Large intestine (tissue), 12 donors: ENCODE data around the gene SH3TC1. TPM values are rescaled to one million over a fixed set of nuclear protein-coding genes. Genes with fewer than 3 reads are reported as not detected.
A peak's percentile ranks its signal among the peaks of the same experiment; 100 is the strongest.

ENCODE experiments used
- DNase-seq, 2 donors: peaks; one replicate each; pipeline versions ENCODE4 v3.0.0 to v3.0.0-alpha.2; 2013
- H3K27ac ChIP-seq: one replicate; pipeline ENCODE4 v1.5.1; 2013; ENCODE audit warnings: low read length
- H3K27me3 ChIP-seq: 2 replicates; pipeline ENCODE4 v1.6.1; 2013; ENCODE audit warnings: low read length; ENCODE audit not compliant: control insufficient read depth, insufficient read depth
- H3K36me3 ChIP-seq: 2 replicates; pipeline ENCODE4 v1.6.1; 2013; ENCODE audit warnings: low read length; ENCODE audit not compliant: control insufficient read depth, insufficient read depth
- H3K4me1 ChIP-seq: one replicate; pipeline ENCODE4 v1.6.1; 2013; ENCODE audit warnings: low read length; ENCODE audit not compliant: control insufficient read depth, insufficient read depth
- H3K4me3 ChIP-seq: one replicate; pipeline ENCODE4 v1.5.1; 2013; ENCODE audit warnings: low read length
- H3K9me3 ChIP-seq: one replicate; pipeline ENCODE4 v1.6.1; 2013; ENCODE audit warnings: mild to moderate bottlenecking, low read depth, low read length, moderate library complexity; ENCODE audit not compliant: control insufficient read depth
- WGBS: methylation state at CpG from one replicate; pipeline ENCODE4 v1.1.5; 2013; ENCODE audit warnings: low lambda C conversion rate; ENCODE audit not compliant: insufficient coverage; 5-methylcytosine and 5-hydroxymethylcytosine counted together
- long read RNA-seq, 11 donors: transcript quantifications; one replicate each; lab custom pipeline, GENCODE V29; 2026
- polyA plus RNA-seq: library from polyadenylated mRNA; unstranded; fragments of 120-200 nt; gene quantifications from one replicate; pipeline ENCODE4 v1.2.1, GENCODE V29; 2013

SH3TC1 gene
- 21.1 TPM for polyA plus RNA-seq
- long read RNA-seq, donor 1, full-length matches to known transcripts: 1 of 1 reads
- long read RNA-seq, donor 1, partial matches to known transcripts: 0 of 1 reads
- long read RNA-seq, donor 1, other reads (novel, unspliced or antisense): 0 of 1 reads
- long read RNA-seq, donor 2: 0 reads
- long read RNA-seq, donor 3: 0 reads
- long read RNA-seq, donor 4: 0 reads
- long read RNA-seq, donor 5, partial matches to known transcripts: 0 of 1 reads
- long read RNA-seq, donor 5, other reads (novel, unspliced or antisense): 0 of 1 reads
- long read RNA-seq, donor 6: 0 reads
- long read RNA-seq, donor 7, partial matches to known transcripts: 0 of 1 reads
- long read RNA-seq, donor 7, other reads (novel, unspliced or antisense): 0 of 1 reads
- long read RNA-seq, donor 8, full-length matches to known transcripts: 2 of 2 reads
- long read RNA-seq, donor 8, partial matches to known transcripts: 0 of 2 reads
- long read RNA-seq, donor 8, other reads (novel, unspliced or antisense): 0 of 2 reads
- long read RNA-seq, donor 9: 0 reads
- long read RNA-seq, donor 10, full-length matches to known transcripts: 1 of 1 reads
- long read RNA-seq, donor 10, partial matches to known transcripts: 0 of 1 reads
- long read RNA-seq, donor 10, other reads (novel, unspliced or antisense): 0 of 1 reads
- long read RNA-seq, donor 11, full-length matches to known transcripts: 1 of 1 reads
- long read RNA-seq, donor 11, partial matches to known transcripts: 0 of 1 reads
- long read RNA-seq, donor 11, other reads (novel, unspliced or antisense): 0 of 1 reads

GRCh38 chr4:8198906-8199593, at the start of gene SH3TC1:
TSS of gene SH3TC1 (plus strand) at chr4:8199290. CDS start at chr4:8205195, 5,905 bp downstream.
- peak; percentile 94 to 96 for DNase-seq
- H3K4me3 ChIP-seq: peak within 1 kb of the TSS; percentile 55
- H3K27me3 ChIP-seq: no peaks in the 10 kb centered on the region
- H3K4me1 ChIP-seq: peaks cover 50% of the 10 kb centered on the region
- H3K27ac ChIP-seq: peak within 1 kb of the TSS; percentile 93
- H3K36me3 ChIP-seq: no peaks in the 10 kb centered on the region
- H3K9me3 ChIP-seq: peaks cover 3% of the 10 kb centered on the region
- no CpG with 5 or more reads among the region's 32 CpGs for WGBS

- WGBS: no CpG with 5 or more reads among the region's 7 CpGs
- DNase-seq: no peak
- no peaks in the 10 kb centered on the region for H3K9me3 ChIP-seq
- H3K27me3 ChIP-seq: peaks cover 26% of the 10 kb centered on the region
- no peak overlapping the region for H3K27ac ChIP-seq
- H3K4me1 ChIP-seq: no peaks in the 10 kb centered on the region
- H3K36me3 ChIP-seq: no peaks in the 10 kb centered on the region
- H3K4me3 ChIP-seq: no peak overlapping the region
Observed at GRCh38 chr4:8149664-8150063, 49.4 kb upstream of the SH3TC1 start.

GRCh38 chr4:8150152-8151090, 48.7 kb upstream of the SH3TC1 start:
- Histone ChIP-seq H3K36me3 (no peaks in the 10 kb centered on the region), H3K4me3 (no peak overlapping the region), H3K27ac (no peak overlapping the region), H3K27me3 (peaks cover 24% of the 10 kb centered on the region), H3K9me3 (no peaks in the 10 kb centered on the region), H3K4me1 (no peaks in the 10 kb centered on the region)
- no CpG with 5 or more reads among the region's 29 CpGs for WGBS
- DNase-seq: no peak

- Histone ChIP-seq H3K4me1 (no peaks in the 10 kb centered on the region), H3K9me3 (no peaks in the 10 kb centered on the region), H3K36me3 (no peaks in the 10 kb centered on the region), H3K4me3 (no peak overlapping the region), H3K27ac (no peak overlapping the region), H3K27me3 (peaks cover 20% of the 10 kb centered on the region)
- no CpG with 5 or more reads among the region's 15 CpGs for WGBS
- no peak for DNase-seq
Observed at GRCh38 chr4:8151165-8151650, 47.9 kb upstream of the SH3TC1 start.

- no peaks in the 10 kb centered on the region for H3K36me3 ChIP-seq
- no peaks in the 10 kb centered on the region for H3K9me3 ChIP-seq
- DNase-seq: no peak
- H3K27ac ChIP-seq: no peak overlapping the region
- no peak overlapping the region for H3K4me3 ChIP-seq
- no CpG with 5 or more reads among the region's 39 CpGs for WGBS
- no peaks in the 10 kb centered on the region for H3K4me1 ChIP-seq
- H3K27me3 ChIP-seq: peaks cover 23% of the 10 kb centered on the region
Observed at GRCh38 chr4:8152090-8152864, 46.8 kb upstream of the SH3TC1 start.

- no peak overlapping the region for H3K4me3 ChIP-seq
- H3K27me3 ChIP-seq: peaks cover 26% of the 10 kb centered on the region
- no peak for DNase-seq
- H3K27ac ChIP-seq: no peak overlapping the region
- peaks cover 3% of the 10 kb centered on the region for H3K9me3 ChIP-seq
- H3K36me3 ChIP-seq: no peaks in the 10 kb centered on the region
- no CpG with 5 or more reads among the region's 6 CpGs for WGBS
- H3K4me1 ChIP-seq: no peaks in the 10 kb centered on the region
Observed at GRCh38 chr4:8152865-8153257, 46.2 kb upstream of the SH3TC1 start.

- Histone ChIP-seq H3K9me3 (peaks cover 8% of the 10 kb centered on the region), H3K36me3 (no peaks in the 10 kb centered on the region), H3K27me3 (peaks cover 32% of the 10 kb centered on the region), H3K4me3 (no peak overlapping the region), H3K27ac (no peak overlapping the region), H3K4me1 (no peaks in the 10 kb centered on the region)
- no peak for DNase-seq
- WGBS: 60% methylated on average over 1 of the region's 10 CpGs
Observed at GRCh38 chr4:8153441-8153840, 45.6 kb upstream of the SH3TC1 start.

GRCh38 chr4:8155048-8155447, 44.0 kb upstream of the SH3TC1 start:
- WGBS: no CpG with 5 or more reads among the region's 6 CpGs

More at GRCh38 chr4:8155048-8155447, 44.0 kb upstream of the SH3TC1 start:
- no peak overlapping the region for H3K27ac ChIP-seq
- H3K36me3 ChIP-seq: no peaks in the 10 kb centered on the region
- H3K4me1 ChIP-seq: peaks cover 4% of the 10 kb centered on the region
- H3K27me3 ChIP-seq: peaks cover 40% of the 10 kb centered on the region
- H3K9me3 ChIP-seq: peaks cover 8% of the 10 kb centered on the region
- no peak overlapping the region for H3K4me3 ChIP-seq
- DNase-seq: no peak
